ENCODE results near the gene PVALEF.

Gene PVALEF

DNA sequence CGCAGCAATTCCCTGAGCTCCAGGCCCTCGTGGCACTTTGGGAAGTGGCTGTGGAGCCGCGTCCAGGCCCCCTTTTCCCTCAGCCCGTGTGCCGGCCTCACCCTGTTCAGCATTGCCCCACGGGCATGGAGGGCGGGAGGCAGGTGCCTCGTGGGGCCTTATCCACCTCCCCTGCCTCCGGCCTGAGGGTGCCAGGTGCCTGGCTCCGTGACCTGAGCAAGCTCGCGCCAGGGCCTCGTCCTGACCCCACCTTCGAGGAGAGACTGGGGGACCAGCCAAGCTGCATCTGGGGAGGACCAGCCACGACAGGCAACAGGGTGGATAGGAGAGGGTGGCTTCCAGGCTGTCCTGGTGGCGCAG is 27.7 kb downstream of the PVALEF start:
- H4K91ac ChIP-seq (ENCODE audit: low read depth, low read length, poor library complexity), result no peak overlapping the region
- peaks cover 42 to 88% of the 10 kb centered on the region in 2 donors for H3K36me3 ChIP-seq (replicated peaks in 1 of 2; ENCODE audit: control insufficient read depth in 2 of 2, insufficient read depth in 2 of 2, low read length in 2 of 2)
- no peak overlapping the region for H4K8ac ChIP-seq (ENCODE audit: low read depth, low read length)
- H3K23ac ChIP-seq (ENCODE audit: low read depth, low read length, poor library complexity), result no peak overlapping the region
- H3K4me3 ChIP-seq (ENCODE audit: low read length in 2 of 2), result no peak overlapping the region
- H3K18ac ChIP-seq (ENCODE audit: low read length), result no peak overlapping the region
- H3K9ac ChIP-seq (ENCODE audit: low read depth, low read length, poor library complexity), result peak overlapping the region; percentile 21
- no peak overlapping the region for H2BK12ac ChIP-seq (ENCODE audit: low read length)
- H3K9me3 ChIP-seq (replicated peaks in 1 of 2; ENCODE audit: control insufficient read depth in 2 of 2, insufficient read depth in 1 of 2, low read depth in 1 of 2, low read length in 2 of 2), result no peaks in the 10 kb centered on the region
- H3K79me1 ChIP-seq (ENCODE audit: low read depth, low read length), result peaks cover 2% of the 10 kb centered on the region
- H2BK15ac ChIP-seq (ENCODE audit: low read length), result no peak overlapping the region
- H2BK120ac ChIP-seq (ENCODE audit: low read depth, low read length), result no peak overlapping the region
- H3K4me2 ChIP-seq (ENCODE audit: insufficient read depth, low read length, poor library complexity, severe bottlenecking), result no peak overlapping the region
- no peak overlapping the region for H3K4ac ChIP-seq (ENCODE audit: low read length)
- no peaks in the 10 kb centered on the region for H3K27me3 ChIP-seq (ENCODE audit: control insufficient read depth in 3 of 3, insufficient read depth in 3 of 3, low read depth in 1 of 3, low read length in 3 of 3)
- H3K4me1 ChIP-seq (ENCODE audit: control insufficient read depth in 2 of 2, insufficient read depth in 1 of 2, low read depth in 1 of 2, low read length in 2 of 2), result no peaks in the 10 kb centered on the region
- no peak overlapping the region for H3K27ac ChIP-seq (replicated peaks; ENCODE audit: low read length)
- DNase-seq (ENCODE audit: low spot score), result no peak
- H3K14ac ChIP-seq (ENCODE audit: low read length), result no peak overlapping the region
- no peak overlapping the region for H2AK5ac ChIP-seq (ENCODE audit: low read depth, low read length)
- H2BK5ac ChIP-seq (ENCODE audit: low read length), result peak overlapping the region; percentile 39
- no peak overlapping the region for H2AFZ ChIP-seq (ENCODE audit: low read length)
- no CpG with 5 or more reads among the region's 17 CpGs for WGBS, 2 donors (ENCODE audit: extremely low coverage in 2 of 2, insufficient read length in 2 of 2, insufficient replicate concordance in 1 of 2)

DNA sequence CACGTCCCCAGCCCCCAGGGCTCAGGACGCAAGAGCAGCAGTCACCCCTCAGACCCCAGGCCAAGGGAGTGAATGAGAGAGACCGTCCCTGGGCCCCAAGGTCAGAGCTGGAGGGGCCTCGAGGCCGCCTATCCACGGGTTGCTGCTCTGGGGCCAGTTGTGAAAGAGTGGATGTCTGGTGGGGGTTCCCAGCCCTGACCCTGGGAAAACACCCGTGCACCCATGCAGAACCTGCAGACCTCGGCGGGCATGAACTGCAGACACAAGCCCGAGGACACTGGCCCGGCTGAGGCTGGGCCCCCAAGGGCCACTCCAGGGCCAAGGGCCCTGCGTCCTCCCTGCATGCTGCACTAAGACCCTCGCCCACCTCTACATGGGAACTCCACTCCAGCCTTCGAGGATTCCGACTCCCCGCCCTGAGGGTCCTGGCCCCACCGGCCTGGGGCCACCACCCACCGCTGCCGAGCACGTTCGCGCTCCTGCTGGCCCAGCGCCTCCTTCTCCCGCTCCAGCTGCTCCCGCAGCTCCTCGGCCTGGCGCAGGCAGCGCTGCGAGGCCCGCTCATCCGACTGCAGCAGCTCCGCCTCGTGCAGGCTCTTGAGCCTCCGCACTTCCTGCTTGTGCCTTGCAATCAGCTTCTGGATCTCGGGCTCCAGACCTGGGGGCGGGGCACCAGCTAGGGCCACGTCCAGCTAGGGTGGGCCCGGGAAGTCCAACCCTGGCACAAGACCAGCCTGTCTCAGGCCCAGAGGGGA is 28.3 kb downstream of the PVALEF start:
- H2BK5ac ChIP-seq (ENCODE audit: low read length), result no peak overlapping the region
- no peaks in the 10 kb centered on the region for H3K9me3 ChIP-seq (replicated peaks in 1 of 2; ENCODE audit: control insufficient read depth in 2 of 2, insufficient read depth in 1 of 2, low read depth in 1 of 2, low read length in 2 of 2)
- no peak overlapping the region for H2AFZ ChIP-seq (ENCODE audit: low read length)
- no peak overlapping the region for H3K14ac ChIP-seq (ENCODE audit: low read length)
- H3K27ac ChIP-seq (replicated peaks; ENCODE audit: low read length), result no peak overlapping the region
- no peak for DNase-seq (ENCODE audit: low spot score)
- H3K4me3 ChIP-seq (ENCODE audit: low read length in 2 of 2), result no peak overlapping the region
- H3K9ac ChIP-seq (ENCODE audit: low read depth, low read length, poor library complexity), result no peak overlapping the region
- no peak overlapping the region for H3K4ac ChIP-seq (ENCODE audit: low read length)
- H3K36me3 ChIP-seq (replicated peaks in 1 of 2; ENCODE audit: control insufficient read depth in 2 of 2, insufficient read depth in 2 of 2, low read length in 2 of 2), result peaks cover 39 to 89% of the 10 kb centered on the region in 2 donors
- H3K18ac ChIP-seq (ENCODE audit: low read length), result no peak overlapping the region
- H3K79me1 ChIP-seq (ENCODE audit: low read depth, low read length), result peaks cover 2% of the 10 kb centered on the region
- no peak overlapping the region for H2AK5ac ChIP-seq (ENCODE audit: low read depth, low read length)
- H2BK12ac ChIP-seq (ENCODE audit: low read length), result no peak overlapping the region
- no CpG with 5 or more reads among the region's 38 CpGs for WGBS, 2 donors (ENCODE audit: extremely low coverage in 2 of 2, insufficient read length in 2 of 2, insufficient replicate concordance in 1 of 2)
- H3K4me2 ChIP-seq (ENCODE audit: insufficient read depth, low read length, poor library complexity, severe bottlenecking), result no peak overlapping the region
- no peaks in the 10 kb centered on the region for H3K4me1 ChIP-seq (ENCODE audit: control insufficient read depth in 2 of 2, insufficient read depth in 1 of 2, low read depth in 1 of 2, low read length in 2 of 2)
- H4K91ac ChIP-seq (ENCODE audit: low read depth, low read length, poor library complexity), result no peak overlapping the region
- H2BK15ac ChIP-seq (ENCODE audit: low read length), result no peak overlapping the region
- no peaks in the 10 kb centered on the region for H3K27me3 ChIP-seq (ENCODE audit: control insufficient read depth in 3 of 3, insufficient read depth in 3 of 3, low read depth in 1 of 3, low read length in 3 of 3)
- no peak overlapping the region for H4K8ac ChIP-seq (ENCODE audit: low read depth, low read length)
- H3K23ac ChIP-seq (ENCODE audit: low read depth, low read length, poor library complexity), result no peak overlapping the region
- no peak overlapping the region for H2BK120ac ChIP-seq (ENCODE audit: low read depth, low read length)

DNA sequence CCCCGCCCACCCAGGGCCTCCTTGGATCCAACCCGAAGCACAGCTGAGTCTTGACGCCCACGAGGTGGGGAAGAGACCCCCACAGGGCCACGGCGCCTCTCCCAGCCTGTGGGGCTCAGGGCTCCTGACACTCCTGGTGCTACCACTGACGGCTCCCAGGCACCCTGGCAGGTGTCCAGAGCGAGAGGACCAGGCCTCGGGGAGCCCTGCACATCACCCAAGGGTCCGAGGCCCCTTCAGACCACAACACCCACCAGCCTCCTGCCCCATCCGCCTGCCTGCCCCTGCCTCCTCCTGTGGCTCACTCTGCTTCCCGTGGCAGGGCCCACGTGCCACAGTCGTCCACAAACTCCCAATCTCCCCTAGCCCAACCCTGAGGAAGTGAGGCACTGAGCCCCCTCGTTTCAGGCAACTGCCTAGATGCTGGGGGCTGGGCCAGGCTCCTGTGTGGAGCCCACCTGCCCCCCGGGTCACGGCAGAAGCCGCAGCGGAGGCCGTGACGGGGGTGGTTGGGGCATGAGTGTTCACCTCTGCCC is 29.0 kb downstream of the PVALEF start:
- Histone ChIP-seq H3K9me3 (replicated peaks in 1 of 2; ENCODE audit: control insufficient read depth in 2 of 2, insufficient read depth in 1 of 2, low read depth in 1 of 2, low read length in 2 of 2) (no peaks in the 10 kb centered on the region), H2BK120ac (ENCODE audit: low read depth, low read length) (no peak overlapping the region), H3K23ac (ENCODE audit: low read depth, low read length, poor library complexity) (no peak overlapping the region), H2BK15ac (ENCODE audit: low read length) (no peak overlapping the region), H3K18ac (ENCODE audit: low read length) (no peak overlapping the region), H3K4me2 (ENCODE audit: insufficient read depth, low read length, poor library complexity, severe bottlenecking) (no peak overlapping the region), H3K27ac (replicated peaks; ENCODE audit: low read length) (no peak overlapping the region), H2BK5ac (ENCODE audit: low read length) (no peak overlapping the region), H3K4me3 (ENCODE audit: low read length in 2 of 2) (no peak overlapping the region), H3K27me3 (ENCODE audit: control insufficient read depth in 3 of 3, insufficient read depth in 3 of 3, low read depth in 1 of 3, low read length in 3 of 3) (no peaks in the 10 kb centered on the region), H2AFZ (ENCODE audit: low read length) (no peak overlapping the region), H4K8ac (ENCODE audit: low read depth, low read length) (no peak overlapping the region), H3K9ac (ENCODE audit: low read depth, low read length, poor library complexity) (no peak overlapping the region), H2AK5ac (ENCODE audit: low read depth, low read length) (no peak overlapping the region), H3K79me1 (ENCODE audit: low read depth, low read length) (peaks cover 2% of the 10 kb centered on the region), H4K91ac (ENCODE audit: low read depth, low read length, poor library complexity) (no peak overlapping the region), H3K4ac (ENCODE audit: low read length) (no peak overlapping the region), H3K36me3 (replicated peaks in 1 of 2; ENCODE audit: control insufficient read depth in 2 of 2, insufficient read depth in 2 of 2, low read length in 2 of 2) (peaks cover 38 to 89% of the 10 kb centered on the region in 2 donors), H3K14ac (ENCODE audit: low read length) (peak overlapping the region; percentile 38), H3K4me1 (ENCODE audit: control insufficient read depth in 2 of 2, insufficient read depth in 1 of 2, low read depth in 1 of 2, low read length in 2 of 2) (no peaks in the 10 kb centered on the region), H2BK12ac (ENCODE audit: low read length) (no peak overlapping the region)
- DNase-seq (ENCODE audit: low spot score), result no peak
- no CpG with 5 or more reads among the region's 21 CpGs for WGBS, 2 donors (ENCODE audit: extremely low coverage in 2 of 2, insufficient read length in 2 of 2, insufficient replicate concordance in 1 of 2)

DNA sequence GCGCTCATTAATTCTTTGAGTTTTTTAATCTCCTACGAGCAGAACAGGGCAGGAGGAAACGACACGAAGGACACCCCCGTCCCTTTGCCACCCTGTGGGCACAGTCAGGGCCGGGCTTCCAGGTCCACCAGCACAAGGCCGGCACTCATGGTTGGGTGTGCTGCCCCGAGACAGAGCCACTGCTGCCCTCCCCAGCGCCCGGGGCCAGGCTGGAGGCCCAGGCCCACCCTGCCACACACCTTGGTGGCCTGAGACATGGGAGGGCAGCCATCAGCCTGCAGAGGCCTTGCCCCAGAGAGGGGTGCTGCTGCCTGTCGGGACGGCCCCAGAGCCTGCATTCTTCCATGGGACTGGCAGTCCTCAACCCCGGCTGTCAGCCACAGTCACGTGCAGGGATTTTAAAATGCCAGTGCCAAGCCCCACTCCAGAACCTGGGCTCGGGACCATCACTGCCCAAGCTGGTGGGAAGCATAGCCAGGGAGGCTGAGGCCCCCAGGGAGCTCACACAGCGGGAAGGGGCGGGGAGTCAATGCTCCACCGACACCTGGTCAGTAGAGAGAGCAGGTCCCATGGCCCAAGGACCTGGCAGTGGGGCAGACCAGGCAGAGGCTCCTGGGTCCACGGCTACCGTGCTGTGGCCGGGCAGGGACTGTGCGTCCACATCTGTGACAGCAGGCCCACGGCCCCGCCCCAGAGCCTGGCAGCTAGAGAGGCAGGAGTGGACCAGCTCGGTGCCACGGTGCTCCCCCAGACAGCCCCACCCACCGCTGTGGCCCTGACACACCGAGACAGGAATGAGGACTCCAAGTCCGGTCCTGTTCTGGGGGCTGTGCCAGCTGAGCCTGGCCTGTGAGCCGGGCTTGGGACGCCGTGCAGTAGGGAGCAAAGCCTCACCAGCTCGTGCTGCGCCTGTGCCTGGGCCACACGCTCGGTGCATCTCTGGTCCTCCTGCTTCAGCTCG is 29.9 kb downstream of the PVALEF start:
- no peak overlapping the region for H3K27ac ChIP-seq (replicated peaks; ENCODE audit: low read length)
- DNase-seq (ENCODE audit: low spot score), result no peak
- H4K91ac ChIP-seq (ENCODE audit: low read depth, low read length, poor library complexity), result no peak overlapping the region
- no peaks in the 10 kb centered on the region for H3K9me3 ChIP-seq (replicated peaks in 1 of 2; ENCODE audit: control insufficient read depth in 2 of 2, insufficient read depth in 1 of 2, low read depth in 1 of 2, low read length in 2 of 2)
- no peak overlapping the region for H3K18ac ChIP-seq (ENCODE audit: low read length)
- H3K4me1 ChIP-seq (ENCODE audit: control insufficient read depth in 2 of 2, insufficient read depth in 1 of 2, low read depth in 1 of 2, low read length in 2 of 2), result no peaks in the 10 kb centered on the region
- H3K36me3 ChIP-seq (replicated peaks in 1 of 2; ENCODE audit: control insufficient read depth in 2 of 2, insufficient read depth in 2 of 2, low read length in 2 of 2), result peaks cover 40 to 89% of the 10 kb centered on the region in 2 donors
- no peak overlapping the region for H2AK5ac ChIP-seq (ENCODE audit: low read depth, low read length)
- whole genome bisulfite sequencing, 2 donors (ENCODE audit: extremely low coverage in 2 of 2, insufficient read length in 2 of 2, insufficient replicate concordance in 1 of 2), result no CpG with 5 or more reads among the region's 37 CpGs
- H3K4me2 ChIP-seq (ENCODE audit: insufficient read depth, low read length, poor library complexity, severe bottlenecking), result no peak overlapping the region
- no peaks in the 10 kb centered on the region for H3K27me3 ChIP-seq (ENCODE audit: control insufficient read depth in 3 of 3, insufficient read depth in 3 of 3, low read depth in 1 of 3, low read length in 3 of 3)
- H2BK120ac ChIP-seq (ENCODE audit: low read depth, low read length), result no peak overlapping the region
- no peak overlapping the region for H2BK12ac ChIP-seq (ENCODE audit: low read length)
- no peak overlapping the region for H3K23ac ChIP-seq (ENCODE audit: low read depth, low read length, poor library complexity)
- H2BK15ac ChIP-seq (ENCODE audit: low read length), result no peak overlapping the region
- no peak overlapping the region for H3K4me3 ChIP-seq (ENCODE audit: low read length in 2 of 2)
- no peak overlapping the region for H2AFZ ChIP-seq (ENCODE audit: low read length)
- peak overlapping the region; percentile 47 for H3K9ac ChIP-seq (ENCODE audit: low read depth, low read length, poor library complexity)
- peaks cover 2% of the 10 kb centered on the region for H3K79me1 ChIP-seq (ENCODE audit: low read depth, low read length)
- H3K4ac ChIP-seq (ENCODE audit: low read length), result no peak overlapping the region
- H3K14ac ChIP-seq (ENCODE audit: low read length), result no peak overlapping the region
- H2BK5ac ChIP-seq (ENCODE audit: low read length), result no peak overlapping the region
- no peak overlapping the region for H4K8ac ChIP-seq (ENCODE audit: low read depth, low read length)
